H1 (cell line): ENCODE measurements around the gene XDH. TPM values are rescaled to one million over a fixed set of nuclear protein-coding genes. Genes with fewer than 3 reads are reported as not detected.

Experiments used
- KDM4A ChIP-seq: IDR thresholded peaks from one replicate; pipeline ENCODE4 v1.7.1; 2012; ENCODE audit warnings: low read depth, mild to moderate bottlenecking, moderate library complexity, low read length, inconsistent platforms; ENCODE audit not compliant: severe bottlenecking
- RNF2 ChIP-seq: fragments of 200-900, 300-1000 bp; sonication (generic); IDR thresholded peaks from 2 replicates; pipeline ENCODE4 v1.7.1; 2016; ENCODE audit warnings: borderline replicate concordance, low read depth, mild to moderate bottlenecking, antibody characterized with exemption, low read length; ENCODE audit not compliant: poor library complexity, severe bottlenecking; ENCODE audit errors: missing control alignments
- SIX5 ChIP-seq: IDR thresholded peaks from 2 replicates; pipeline ENCODE4 v1.6.1; 2011; ENCODE audit warnings: mild to moderate bottlenecking, low read depth, low read length
- TCF12 ChIP-seq: IDR thresholded peaks from 2 replicates; pipeline ENCODE4 v1.6.1; 2011; ENCODE audit warnings: low read depth, mild to moderate bottlenecking, low read length
- polyA plus RNA-seq, 7 experiments: library from polyadenylated mRNA; depleted of rRNA in 3 of 7; stranded (reverse) in 5 of 7; unstranded in 2 of 7; fragments of >200 nt in 5 of 7; fragments of 200-250 nt in 2 of 7; gene quantifications; 1 replicate in 5 of 7; 2 replicates in 1 of 7; 4 replicates in 1 of 7; pipeline versions ENCODE4 v1.2.1 to v1.2.3, GENCODE V29; 2011 to 2013; ENCODE audit warnings: missing spikeins in 2 of 7, mixed read lengths in 2 of 7
- total RNA-seq: library from RNA; stranded (reverse); fragmentation: NEBNext Ultra II Directional; extraction: Animal tissue kit (Norgen Biotek cat#: 25700); gene quantifications from 2 replicates; pipeline ENCODE4 v1.2.1, GENCODE V29; 2021
- TF ChIP-seq, protein P1 (sequence below): fragments of 300-600 bp; sonication (generic); IDR thresholded peaks from 2 replicates; pipeline ENCODE4 v1.7.1; 2012; ENCODE audit warnings: low read length, moderate library complexity, mild to moderate bottlenecking, inconsistent platforms; ENCODE audit not compliant: insufficient replicate concordance

The XDH gene
- total and polyA plus RNA-seq, 2 of the 8 experiments (the other 6 are each of a cell fraction or from before 2014, with no cell fraction given) = 0.68 to 1.2 TPM

- TF ChIP-seq, protein P1, sequence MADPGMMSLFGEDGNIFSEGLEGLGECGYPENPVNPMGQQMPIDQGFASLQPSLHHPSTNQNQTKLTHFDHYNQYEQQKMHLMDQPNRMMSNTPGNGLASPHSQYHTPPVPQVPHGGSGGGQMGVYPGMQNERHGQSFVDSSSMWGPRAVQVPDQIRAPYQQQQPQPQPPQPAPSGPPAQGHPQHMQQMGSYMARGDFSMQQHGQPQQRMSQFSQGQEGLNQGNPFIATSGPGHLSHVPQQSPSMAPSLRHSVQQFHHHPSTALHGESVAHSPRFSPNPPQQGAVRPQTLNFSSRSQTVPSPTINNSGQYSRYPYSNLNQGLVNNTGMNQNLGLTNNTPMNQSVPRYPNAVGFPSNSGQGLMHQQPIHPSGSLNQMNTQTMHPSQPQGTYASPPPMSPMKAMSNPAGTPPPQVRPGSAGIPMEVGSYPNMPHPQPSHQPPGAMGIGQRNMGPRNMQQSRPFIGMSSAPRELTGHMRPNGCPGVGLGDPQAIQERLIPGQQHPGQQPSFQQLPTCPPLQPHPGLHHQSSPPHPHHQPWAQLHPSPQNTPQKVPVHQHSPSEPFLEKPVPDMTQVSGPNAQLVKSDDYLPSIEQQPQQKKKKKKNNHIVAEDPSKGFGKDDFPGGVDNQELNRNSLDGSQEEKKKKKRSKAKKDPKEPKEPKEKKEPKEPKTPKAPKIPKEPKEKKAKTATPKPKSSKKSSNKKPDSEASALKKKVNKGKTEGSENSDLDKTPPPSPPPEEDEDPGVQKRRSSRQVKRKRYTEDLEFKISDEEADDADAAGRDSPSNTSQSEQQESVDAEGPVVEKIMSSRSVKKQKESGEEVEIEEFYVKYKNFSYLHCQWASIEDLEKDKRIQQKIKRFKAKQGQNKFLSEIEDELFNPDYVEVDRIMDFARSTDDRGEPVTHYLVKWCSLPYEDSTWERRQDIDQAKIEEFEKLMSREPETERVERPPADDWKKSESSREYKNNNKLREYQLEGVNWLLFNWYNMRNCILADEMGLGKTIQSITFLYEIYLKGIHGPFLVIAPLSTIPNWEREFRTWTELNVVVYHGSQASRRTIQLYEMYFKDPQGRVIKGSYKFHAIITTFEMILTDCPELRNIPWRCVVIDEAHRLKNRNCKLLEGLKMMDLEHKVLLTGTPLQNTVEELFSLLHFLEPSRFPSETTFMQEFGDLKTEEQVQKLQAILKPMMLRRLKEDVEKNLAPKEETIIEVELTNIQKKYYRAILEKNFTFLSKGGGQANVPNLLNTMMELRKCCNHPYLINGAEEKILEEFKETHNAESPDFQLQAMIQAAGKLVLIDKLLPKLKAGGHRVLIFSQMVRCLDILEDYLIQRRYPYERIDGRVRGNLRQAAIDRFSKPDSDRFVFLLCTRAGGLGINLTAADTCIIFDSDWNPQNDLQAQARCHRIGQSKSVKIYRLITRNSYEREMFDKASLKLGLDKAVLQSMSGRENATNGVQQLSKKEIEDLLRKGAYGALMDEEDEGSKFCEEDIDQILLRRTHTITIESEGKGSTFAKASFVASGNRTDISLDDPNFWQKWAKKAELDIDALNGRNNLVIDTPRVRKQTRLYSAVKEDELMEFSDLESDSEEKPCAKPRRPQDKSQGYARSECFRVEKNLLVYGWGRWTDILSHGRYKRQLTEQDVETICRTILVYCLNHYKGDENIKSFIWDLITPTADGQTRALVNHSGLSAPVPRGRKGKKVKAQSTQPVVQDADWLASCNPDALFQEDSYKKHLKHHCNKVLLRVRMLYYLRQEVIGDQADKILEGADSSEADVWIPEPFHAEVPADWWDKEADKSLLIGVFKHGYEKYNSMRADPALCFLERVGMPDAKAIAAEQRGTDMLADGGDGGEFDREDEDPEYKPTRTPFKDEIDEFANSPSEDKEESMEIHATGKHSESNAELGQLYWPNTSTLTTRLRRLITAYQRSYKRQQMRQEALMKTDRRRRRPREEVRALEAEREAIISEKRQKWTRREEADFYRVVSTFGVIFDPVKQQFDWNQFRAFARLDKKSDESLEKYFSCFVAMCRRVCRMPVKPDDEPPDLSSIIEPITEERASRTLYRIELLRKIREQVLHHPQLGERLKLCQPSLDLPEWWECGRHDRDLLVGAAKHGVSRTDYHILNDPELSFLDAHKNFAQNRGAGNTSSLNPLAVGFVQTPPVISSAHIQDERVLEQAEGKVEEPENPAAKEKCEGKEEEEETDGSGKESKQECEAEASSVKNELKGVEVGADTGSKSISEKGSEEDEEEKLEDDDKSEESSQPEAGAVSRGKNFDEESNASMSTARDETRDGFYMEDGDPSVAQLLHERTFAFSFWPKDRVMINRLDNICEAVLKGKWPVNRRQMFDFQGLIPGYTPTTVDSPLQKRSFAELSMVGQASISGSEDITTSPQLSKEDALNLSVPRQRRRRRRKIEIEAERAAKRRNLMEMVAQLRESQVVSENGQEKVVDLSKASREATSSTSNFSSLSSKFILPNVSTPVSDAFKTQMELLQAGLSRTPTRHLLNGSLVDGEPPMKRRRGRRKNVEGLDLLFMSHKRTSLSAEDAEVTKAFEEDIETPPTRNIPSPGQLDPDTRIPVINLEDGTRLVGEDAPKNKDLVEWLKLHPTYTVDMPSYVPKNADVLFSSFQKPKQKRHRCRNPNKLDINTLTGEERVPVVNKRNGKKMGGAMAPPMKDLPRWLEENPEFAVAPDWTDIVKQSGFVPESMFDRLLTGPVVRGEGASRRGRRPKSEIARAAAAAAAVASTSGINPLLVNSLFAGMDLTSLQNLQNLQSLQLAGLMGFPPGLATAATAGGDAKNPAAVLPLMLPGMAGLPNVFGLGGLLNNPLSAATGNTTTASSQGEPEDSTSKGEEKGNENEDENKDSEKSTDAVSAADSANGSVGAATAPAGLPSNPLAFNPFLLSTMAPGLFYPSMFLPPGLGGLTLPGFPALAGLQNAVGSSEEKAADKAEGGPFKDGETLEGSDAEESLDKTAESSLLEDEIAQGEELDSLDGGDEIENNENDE = no peak
- TF ChIP-seq RNF2 = no peak
- TF ChIP-seq SIX5 = no peak
- no peak for TF ChIP-seq TCF12
- TF ChIP-seq KDM4A = no peak
- TF ChIP-seq, all 59 proteins: peak for 0
Measured at GRCh38 chr2:31415421-31415820, 879 bp upstream of the XDH start (continued).
